HPDE6-E6E7 (cell line): ENCODE data around the gene CACNB2.

Source experiments
- DNase-seq: peaks from one replicate; pipeline ENCODE4 v3.0.0; 2011; ENCODE audit warnings: missing footprints; ENCODE audit errors: extremely low spot score

Gene CACNB2

DNA sequence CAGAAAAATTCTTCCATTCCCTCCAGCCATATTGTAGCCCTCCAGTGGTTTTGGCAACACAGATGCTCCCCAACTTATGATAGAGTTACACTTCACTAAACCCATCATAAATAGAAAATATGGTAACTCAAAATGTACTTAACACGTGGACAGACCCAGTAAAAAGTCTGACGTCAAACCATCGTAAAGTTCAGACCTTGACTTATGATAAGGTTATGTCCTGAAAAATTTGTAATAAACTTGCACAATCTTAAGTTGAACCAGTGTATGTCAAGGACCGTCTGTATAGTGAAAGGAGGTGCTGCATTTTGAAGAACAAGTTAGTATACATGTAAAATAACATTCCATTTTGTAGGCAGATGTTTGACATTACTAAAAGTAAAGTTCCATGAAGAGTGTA, 368.4 kb downstream of the CACNB2 start:
- no peak for DNase-seq

DNA sequence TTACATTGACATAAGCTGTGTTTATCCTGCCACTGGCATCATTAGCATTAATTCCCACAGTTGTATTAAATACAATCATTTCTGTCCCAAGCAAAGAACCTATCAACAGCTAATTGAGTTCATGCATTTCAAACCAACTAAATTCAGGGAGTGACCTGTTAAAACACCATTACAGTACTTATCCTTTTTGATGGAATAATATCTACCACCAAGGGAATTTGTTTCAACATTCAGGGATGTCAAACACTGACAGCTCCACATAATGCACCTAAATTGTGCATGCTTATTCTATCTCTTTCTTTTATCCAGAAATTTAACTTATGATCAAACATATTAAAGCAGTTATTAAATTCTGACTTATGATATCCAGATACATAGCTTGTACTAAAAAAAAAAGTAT, 374.3 kb downstream of the CACNB2 start:
- no peak for DNase-seq

DNA sequence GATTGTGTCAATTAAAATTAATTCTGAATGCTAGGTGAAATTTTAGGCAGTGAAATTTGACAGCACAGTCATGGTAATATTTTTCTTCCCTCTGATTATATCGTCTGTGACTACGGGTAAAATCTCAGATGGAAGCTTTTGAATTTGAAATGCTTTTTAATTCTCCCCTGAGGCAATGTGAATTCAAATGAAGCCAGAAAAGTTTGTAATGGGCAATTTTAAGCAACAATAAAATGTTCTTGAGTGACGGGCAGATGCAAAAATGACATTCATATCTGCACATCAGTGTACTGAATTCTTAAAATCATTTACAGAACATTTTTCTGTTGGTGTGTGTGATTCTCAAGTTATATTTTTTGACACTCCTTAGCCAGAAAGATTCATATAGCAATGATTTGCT, 376.6 kb downstream of the CACNB2 start:
- no peak for DNase-seq

DNA sequence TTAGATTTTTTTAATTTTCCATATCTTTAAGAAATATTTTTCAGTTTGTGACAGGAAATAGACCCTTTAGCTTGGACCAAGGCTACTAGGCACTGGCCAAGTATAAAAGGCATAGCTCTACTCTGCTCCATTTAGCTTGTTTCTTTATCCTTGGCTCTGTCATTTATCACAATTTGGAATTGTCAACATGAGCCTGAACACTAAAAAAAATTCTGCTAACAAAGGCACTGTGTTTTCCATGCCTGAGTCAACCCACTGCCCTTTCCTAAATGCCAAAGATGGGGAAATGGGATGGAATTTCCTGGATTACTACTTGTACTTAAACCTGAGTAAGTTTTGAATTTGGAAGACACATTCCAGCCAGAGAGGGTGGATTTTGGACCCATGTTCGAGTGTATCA, 382.8 kb downstream of the CACNB2 start:
- DNase-seq, result no peak

DNA sequence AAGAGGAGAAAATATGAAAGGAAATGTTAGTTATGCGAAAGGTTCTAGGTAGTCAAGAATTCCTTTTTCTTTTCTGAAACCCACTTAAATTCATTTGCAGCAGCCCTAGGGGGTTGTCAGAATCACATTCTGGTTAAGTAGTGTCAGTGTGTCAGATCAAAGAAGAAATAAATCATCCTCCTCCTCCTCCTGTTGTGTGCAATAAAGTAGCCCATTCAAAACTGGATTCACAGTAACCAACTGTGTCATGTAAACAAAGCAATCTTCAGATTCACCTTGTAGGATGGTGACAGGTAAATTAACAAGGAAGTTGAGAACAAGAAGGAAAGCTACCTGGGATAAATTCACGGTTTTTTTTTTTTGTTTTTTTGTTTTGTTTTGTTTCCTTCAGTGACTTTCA, 383.6 kb downstream of the CACNB2 start:
- no peak for DNase-seq

DNA sequence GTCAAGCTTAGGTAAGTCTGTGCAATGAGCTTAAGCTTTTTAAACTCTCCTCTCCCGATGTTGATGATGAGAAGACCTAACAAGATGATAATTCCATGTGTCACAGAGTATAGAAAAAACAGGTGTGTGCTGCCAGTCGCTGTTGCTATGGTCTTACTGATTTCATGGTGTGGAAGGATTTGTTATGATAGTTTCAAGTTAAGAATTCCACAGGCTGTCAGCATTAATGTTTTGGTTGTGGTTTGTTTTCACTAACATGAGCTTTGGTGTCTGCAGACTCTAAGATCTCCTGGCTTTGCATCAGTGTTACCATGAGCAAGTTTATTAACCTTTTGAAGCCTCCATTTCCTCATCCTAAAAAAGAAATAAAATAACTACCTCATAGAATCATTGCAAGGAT, 387.5 kb downstream of the CACNB2 start:
- DNase-seq, result no peak

DNA sequence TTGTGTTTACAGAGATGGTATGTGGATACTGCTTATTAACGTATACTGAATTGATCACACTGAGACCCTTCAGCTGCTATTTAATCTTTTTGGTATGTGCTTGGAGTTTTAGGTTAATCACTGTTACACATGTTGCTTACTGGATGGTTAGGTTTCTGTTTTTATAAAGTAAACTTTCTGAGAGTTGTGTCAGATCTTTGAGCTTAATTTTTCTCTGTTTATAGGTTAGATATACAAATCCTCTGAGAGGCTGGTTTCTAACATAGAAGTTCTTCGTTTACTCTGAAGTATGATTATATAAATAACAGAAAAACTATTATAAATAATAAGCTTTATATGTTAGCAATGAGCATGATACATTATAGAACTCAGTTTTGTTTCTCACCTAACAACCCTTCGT, 388.1 kb downstream of the CACNB2 start:
- no peak for DNase-seq

DNA sequence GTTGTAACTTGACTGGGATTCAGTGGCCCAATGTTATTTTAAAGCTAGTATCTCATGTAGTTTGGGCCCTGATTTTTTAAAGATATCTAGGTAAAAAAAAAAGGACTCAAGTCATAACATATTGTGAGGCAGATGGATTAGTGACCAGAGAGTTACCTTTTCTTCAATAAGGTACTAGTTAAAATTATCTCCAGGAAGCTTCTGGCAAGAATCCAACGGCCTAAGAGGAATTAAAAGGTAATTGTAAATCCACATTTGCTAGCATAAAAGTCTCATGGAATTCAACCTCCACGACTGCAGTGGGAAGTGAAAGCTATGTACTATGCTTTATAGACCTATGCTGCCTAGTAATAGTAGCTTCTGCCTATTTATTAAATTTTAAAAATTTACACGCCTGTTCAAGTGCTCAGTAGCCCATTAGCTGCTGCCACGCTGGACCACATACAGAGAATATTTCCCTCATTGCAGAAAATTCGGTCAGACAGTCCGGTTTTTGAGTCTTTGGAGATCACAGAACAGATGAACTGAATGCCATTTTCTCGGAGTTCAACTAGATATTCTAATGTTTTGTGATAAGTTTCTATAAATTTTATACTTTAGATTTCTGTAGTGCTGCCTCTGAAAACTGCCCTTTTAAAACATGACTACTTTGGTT, 392.8 kb downstream of the CACNB2 start:
- DNase-seq, result no peak

DNA sequence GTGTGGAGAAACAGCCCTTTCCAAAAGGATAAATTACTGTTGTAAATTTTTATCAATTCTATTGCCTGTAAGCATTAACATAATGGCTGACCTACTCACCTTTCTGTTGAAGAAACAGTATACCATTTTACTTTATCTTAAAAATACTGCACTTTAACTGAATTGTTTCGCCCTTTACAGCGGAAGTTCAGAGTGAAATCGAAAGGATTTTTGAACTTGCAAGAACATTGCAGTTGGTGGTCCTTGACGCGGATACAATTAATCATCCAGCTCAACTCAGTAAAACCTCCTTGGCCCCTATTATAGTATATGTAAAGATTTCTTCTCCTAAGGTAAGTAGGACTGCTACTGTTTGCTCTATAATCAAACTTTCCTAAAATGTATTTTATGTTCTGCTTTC, 393.7 kb downstream of the CACNB2 start:
- DNase-seq, result no peak

DNA sequence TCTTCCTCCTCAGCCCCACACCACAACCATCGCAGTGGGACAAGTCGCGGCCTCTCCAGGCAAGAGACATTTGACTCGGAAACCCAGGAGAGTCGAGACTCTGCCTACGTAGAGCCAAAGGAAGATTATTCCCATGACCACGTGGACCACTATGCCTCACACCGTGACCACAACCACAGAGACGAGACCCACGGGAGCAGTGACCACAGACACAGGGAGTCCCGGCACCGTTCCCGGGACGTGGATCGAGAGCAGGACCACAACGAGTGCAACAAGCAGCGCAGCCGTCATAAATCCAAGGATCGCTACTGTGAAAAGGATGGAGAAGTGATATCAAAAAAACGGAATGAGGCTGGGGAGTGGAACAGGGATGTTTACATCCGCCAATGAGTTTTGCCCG, 399.1 kb downstream of the CACNB2 start:
- DNase-seq, result no peak

DNA sequence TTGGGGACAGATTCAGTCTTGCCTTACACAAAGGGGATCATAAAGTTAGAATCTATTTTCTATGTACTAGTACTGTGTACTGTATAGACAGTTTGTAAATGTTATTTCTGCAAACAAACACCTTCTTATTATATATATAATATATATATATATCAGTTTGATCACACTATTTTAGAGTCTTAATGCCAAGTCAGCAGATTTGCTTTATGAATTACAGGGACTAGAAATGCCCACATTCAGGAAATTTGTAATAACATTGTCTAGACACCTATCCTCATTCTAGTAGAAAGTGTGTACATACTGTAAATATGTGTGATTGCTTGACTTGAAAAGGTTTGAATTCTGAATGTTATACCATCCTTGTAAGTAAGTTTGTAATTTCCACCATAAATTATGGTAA, 400.0 kb downstream of the CACNB2 start:
- no peak for DNase-seq

DNA sequence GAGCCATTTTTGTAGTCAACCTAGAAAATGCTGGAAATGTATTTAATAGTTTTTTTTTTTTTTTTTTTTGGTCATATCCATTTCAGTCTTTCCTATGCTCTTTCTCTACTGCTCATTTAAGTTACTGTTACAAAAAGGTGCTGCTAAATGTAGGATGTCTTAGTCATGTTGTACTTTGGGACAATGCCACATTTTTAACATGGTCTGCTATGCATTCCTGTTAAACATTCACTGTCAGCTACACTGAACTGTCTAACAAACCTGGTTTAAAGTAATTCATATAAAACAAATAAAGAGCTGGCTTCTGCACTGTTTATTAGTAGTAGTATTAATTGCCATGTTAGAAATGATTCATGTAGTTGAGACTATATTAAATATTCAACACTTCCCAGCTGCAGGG, 402.6 kb downstream of the CACNB2 start:
- DNase-seq, result no peak

DNA sequence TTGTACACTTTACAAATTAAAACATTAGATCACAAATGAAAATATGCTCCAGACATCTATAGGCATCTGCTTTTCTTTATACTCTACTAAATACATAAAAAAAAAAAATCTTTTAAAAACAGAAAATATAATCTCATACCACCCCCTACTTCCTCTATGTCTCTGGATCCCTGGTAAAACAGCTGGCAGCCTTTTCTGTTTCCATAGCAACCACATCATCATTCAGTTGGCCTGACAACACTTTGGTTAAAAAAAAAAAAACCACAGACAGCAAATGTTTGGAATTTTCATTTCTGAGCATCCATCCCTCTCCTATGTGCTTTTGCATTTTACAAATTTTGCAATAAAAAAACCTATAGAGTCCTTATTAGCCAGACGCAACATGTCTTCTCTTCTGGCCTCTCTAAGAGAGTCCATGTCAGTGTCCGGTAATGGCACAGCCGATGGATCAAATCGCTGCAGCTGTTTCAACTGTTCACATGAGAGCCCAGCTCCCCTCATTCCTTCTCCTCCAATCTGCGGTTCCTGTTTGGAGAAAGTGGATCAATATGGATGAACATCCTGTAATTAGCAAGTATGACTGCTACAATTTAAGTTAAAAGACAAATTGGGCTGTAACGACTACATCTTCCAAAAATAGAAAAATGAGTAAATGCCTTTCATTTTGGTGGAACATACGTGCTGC, 405.5 kb downstream of the CACNB2 start:
- no peak for DNase-seq

DNA sequence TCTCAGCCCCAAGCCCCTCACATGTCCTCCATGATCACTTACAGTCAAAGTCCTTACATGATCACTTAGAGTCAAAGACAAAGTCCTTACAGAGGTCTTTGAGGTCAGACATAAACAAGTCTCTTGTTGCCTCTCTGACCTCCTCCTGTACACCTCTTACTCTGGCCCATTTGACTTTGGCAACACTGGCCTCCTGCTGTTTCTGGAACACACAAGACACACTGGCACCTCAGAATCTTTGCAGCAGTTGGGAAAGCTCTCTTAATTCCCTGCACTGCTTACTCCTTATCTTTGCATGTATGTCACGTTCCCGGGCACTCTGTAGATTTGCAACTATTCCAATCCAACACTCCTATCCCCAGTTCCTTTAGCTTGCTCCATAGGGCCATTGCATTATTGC, 408.9 kb downstream of the CACNB2 start:
- DNase-seq, result no peak

DNA sequence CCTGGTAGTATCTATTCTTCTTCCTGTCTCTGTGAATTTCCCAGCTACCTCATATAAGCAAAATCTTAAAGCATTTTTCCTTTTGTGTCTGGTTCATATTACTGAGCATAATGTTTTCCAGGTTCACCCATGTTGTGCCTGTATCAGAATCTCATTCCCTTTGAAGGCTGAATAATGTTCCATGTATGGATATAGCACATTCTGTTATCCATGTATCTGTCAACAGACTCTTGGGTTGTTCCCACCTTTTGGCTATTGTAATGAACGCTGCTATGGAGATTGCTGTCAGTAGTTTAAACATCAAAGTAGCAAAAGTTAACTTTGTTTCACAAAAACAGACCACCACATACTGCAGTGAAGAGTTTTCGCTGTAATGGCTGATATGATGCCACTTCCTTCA, 411.2 kb downstream of the CACNB2 start:
- no peak for DNase-seq

DNA sequence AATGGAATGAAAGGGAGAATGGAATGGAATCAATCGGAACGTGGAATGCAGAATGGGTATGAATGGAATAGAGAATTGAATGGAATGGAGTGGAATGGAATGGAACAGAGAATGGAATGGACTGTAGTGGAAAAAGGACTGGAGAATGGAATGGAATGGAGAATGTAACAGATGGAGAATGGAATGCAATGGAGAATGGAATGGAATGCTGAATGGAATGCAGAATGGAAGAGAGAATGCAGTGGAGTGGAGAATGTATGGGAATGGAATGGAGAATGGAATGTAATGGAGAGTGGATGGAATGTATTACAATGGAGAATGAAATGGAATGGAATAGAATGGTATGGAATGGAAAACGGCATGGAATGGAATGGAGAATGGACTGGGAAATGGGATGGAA, 414.3 kb downstream of the CACNB2 start:
- no peak for DNase-seq

DNA sequence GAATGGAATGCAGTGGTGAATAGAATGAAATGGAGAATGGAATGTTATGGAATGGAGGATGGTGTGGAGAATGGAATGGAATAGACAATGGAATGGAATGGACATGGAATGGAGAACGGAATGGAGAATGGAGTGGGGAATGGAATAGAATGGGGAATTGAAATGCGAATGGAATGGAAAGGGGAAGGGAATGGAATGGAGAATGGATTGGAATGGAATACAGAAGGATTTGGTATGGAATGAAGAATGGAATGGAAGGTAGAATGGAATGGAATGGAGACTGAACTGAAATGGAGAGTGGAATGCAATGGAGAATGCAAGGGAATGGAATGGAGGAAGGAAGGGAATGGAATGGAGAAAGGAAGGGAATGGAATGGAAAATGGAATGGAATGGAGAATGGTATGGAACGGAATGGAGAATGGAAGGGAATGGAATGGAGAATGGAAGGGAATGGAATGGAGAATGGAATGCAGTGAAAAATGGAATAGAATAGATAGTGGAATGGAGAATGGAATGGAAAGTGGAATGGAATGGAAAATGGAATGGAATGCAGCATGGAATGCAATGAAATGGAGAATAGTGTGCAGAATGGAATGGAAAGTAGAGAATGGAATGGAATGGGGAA, 416.4 kb downstream of the CACNB2 start:
- DNase-seq, result no peak

DNA sequence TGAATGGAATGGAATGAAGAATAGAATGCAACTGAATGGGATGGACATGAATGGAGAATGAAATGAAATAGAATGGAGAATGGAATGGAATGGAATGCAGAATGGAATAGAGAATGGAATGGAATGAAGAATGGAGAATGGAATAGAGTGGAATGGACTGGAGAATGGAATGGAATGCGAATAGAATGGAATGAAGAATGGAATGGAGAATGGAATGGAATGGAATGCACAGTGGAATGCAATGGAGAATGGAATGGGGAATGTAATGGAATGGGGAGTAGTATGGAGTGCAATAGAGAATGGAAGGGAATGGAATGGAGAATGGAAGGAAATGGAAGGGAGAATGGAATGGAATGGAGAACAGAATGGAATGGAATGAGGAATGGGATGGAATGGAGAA, 417.7 kb downstream of the CACNB2 start:
- no peak for DNase-seq

DNA sequence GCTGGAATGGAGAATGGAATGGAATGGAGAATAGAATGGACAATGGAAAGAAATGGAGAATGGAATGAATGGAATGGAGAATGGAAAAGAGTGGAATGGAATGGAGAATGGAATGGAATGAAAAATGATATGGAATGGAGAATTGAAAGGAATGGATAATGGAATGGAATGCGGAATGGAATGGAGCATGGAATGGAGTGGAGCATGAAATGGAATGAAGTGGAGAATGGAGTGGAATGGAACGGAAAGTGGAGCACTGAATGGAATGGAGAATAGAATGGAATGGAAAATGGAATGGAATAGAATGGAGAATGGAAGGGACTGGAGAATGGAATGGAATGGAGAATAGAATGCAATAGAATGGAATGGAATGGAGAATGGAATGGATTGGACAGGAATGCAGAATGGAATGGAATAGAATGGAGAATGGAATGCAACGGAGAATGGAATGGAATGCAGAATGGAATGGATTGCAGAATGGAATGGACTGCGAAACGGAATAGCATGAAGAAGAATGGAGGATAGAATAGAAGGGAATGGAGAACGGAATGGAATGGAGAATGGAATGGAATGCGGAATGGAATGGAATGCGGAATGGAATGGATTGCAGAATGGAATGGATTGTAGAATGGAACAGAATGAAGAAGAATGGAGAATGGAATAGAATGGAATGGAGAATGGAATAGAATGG, 421.8 kb downstream of the CACNB2 start:
- no peak for DNase-seq

DNA sequence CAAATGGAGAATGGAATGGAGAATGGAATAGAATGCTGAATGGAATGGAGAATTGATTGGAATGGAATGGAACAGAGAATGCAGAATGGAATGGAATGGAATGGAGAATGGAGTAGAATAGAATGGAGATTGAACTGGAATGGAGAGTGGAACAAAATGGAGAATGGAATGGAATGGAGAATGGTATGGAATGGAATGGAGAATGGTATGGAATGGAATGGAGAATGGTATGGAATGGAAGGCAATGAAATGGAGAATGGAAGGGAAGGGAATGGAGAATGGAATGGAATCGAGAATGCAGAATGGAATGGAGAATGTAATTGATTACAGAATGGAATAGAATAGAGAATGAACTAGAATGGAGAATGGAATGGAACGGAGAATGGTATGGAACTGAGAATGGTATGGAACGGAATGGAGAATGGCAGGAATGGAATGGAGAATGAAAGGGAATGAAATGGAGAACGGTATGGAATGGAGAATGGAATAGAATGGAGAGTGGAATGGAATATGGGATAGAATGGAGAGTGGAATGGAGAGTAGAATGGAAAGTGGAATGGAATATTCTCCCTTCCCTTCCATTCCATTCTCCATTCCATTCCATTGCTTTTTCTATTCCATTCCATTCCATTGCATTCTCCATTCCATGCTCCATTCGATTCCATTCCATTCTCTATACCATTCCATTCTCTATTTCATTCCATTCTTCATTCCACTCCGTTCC, 422.9 kb downstream of the CACNB2 start:
- DNase-seq, result no peak

DNA sequence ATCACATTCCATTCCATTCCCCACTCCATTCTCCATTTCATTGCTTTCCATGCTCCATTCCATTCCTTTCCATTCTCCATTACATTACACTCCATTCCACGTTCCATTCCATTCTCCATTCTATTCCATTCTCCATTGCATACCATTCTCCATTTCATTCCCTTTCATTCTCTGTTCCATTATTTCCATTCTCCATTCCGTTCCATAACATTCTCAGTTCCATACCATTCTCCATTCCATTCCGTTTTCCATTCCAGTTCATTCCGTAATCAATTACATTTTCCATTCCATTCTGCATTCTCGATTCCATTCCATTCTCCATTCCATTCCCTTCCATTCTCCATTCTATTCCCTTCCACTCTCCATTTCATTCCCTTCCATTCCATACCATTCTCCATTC, 424.8 kb downstream of the CACNB2 start:
- no peak for DNase-seq

DNA sequence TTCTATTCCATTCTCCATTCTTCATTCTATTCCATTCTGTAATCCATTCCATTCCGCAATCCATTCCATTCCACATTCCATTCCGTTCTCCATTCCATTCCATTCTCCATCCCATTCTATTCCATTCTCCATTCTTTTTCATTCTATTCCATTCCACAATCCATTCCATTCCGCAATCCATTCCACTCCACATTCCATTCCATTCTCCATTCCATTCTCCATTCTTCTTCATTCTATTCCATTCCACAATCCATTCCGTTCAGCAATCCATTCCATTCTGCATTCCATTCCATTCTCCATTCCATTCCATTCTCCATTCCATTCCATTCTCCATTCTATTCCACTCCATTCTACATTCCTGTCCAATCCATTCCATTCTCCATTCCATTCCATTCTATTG, 426.0 kb downstream of the CACNB2 start:
- no peak for DNase-seq
